GM12878 (cell line): ENCODE results near the gene VAC14. TPM values are rescaled to one million over a fixed set of nuclear protein-coding genes. Genes with fewer than 3 reads are reported as not detected.

ENCODE experiments used
- ATAC-seq: fragments of 200-7000 bp; cut with Tn5 transposase; 3 replicates; pipeline ENCODE4 v1.9.1; 2020; ENCODE audit warnings: mild to moderate bottlenecking, moderate library complexity
- BruUV-seq: library from RNA; stranded (reverse); fragments of 400-500 nt; replicated peaks from 2 replicates; lab custom pipeline; 2021; lab: Mats Ljungman, UMichigan
- CTCF ChIA-PET: fragments of 300-600 bp; sonication (Branson Sonifier 250); formaldehyde crosslinking; extraction: SDS; loops from one replicate; lab custom pipeline; 2021; ENCODE audit warnings: inconsistent platforms; lab: Yijun Ruan, JAX
- POLR2A ChIA-PET: fragments of 350-600 bp; formaldehyde crosslinking; extraction: SDS; loops from one replicate; lab custom pipeline; 2021; ENCODE audit warnings: inconsistent platforms; lab: Charles Lee
- RAD21 ChIA-PET: fragments of 300-600 bp; sonication (Branson Sonifier 250); formaldehyde crosslinking; loops from one replicate; lab custom pipeline; 2023; ENCODE audit warnings: antibody characterized with exemption; ENCODE audit not compliant: unreplicated experiment; lab: Charles Lee
- SMC1A ChIA-PET: fragments of 300-600 bp; sonication (Branson Sonifier 250); formaldehyde crosslinking; loops from one replicate; lab custom pipeline; 2023; ENCODE audit not compliant: unreplicated experiment, uncharacterized antibody; lab: Charles Lee
- DNase-seq: peaks from one replicate; pipeline ENCODE4 v3.0.0-alpha.2; 2011; ENCODE audit warnings: low read depth, low spot score
- FAIRE-seq: peaks from 3 replicates; lab custom pipeline; 2011; peaks lifted over from hg19 to GRCh38; lab: Jason Lieb, UNC
- H2AFZ ChIP-seq: 2 replicates; pipeline ENCODE4 v1.6.0; 2011; ENCODE audit warnings: low read depth, low read length, control low read depth; ENCODE audit not compliant: control insufficient read depth
- H3K27ac ChIP-seq: 2 replicates; pipeline ENCODE4 v1.5.1; 2011; ENCODE audit warnings: control low read depth; ENCODE audit not compliant: control insufficient read depth, insufficient read depth
- H3K27me3 ChIP-seq, 2 experiments: replicated peaks in 1 of 2; 2 replicates each; pipeline versions ENCODE4 v1.6.0 to v1.6.1; 2011; ENCODE audit warnings: low read length in 1 of 2; ENCODE audit not compliant: control insufficient read depth in 2 of 2, insufficient read depth in 2 of 2
- H3K36me3 ChIP-seq, 2 experiments: 2 replicates each; pipeline ENCODE4 v1.5.1; 2011; ENCODE audit warnings: low read length in 1 of 2; ENCODE audit not compliant: control insufficient read depth in 2 of 2, insufficient read depth in 2 of 2
- H3K4me1 ChIP-seq: 2 replicates; pipeline ENCODE4 v1.6.1; 2011; ENCODE audit warnings: mild to moderate bottlenecking, low read length, moderate library complexity, mixed read lengths; ENCODE audit not compliant: control insufficient read depth, insufficient read depth
- H3K4me2 ChIP-seq: 2 replicates; pipeline ENCODE4 v1.6.0; 2011; ENCODE audit warnings: control low read depth; ENCODE audit not compliant: control insufficient read depth, insufficient read depth
- H3K4me3 ChIP-seq: fragments of 200-600 bp; sonication (generic); 2 replicates; pipeline ENCODE4 v1.5.1; 2016
- H3K79me2 ChIP-seq: 2 replicates; pipeline ENCODE4 v1.6.0; 2011; ENCODE audit warnings: low read length; ENCODE audit not compliant: control insufficient read depth, insufficient read depth
- H3K9ac ChIP-seq: 2 replicates; pipeline ENCODE4 v1.8.0; 2011; ENCODE audit warnings: low read length, control low read depth, mixed read lengths; ENCODE audit not compliant: control insufficient read depth, insufficient read depth
- H3K9me3 ChIP-seq: replicated peaks from 3 replicates; pipeline ENCODE4 v1.5.1; 2011; ENCODE audit warnings: mild to moderate bottlenecking, low read length; ENCODE audit not compliant: control insufficient read depth, insufficient read depth
- H4K20me1 ChIP-seq: 2 replicates; pipeline ENCODE4 v1.6.0; 2011; ENCODE audit not compliant: control insufficient read depth, insufficient read depth
- FOXM1 ChIP-seq: IDR thresholded peaks from 2 replicates; pipeline ENCODE4 v1.6.1; 2012; ENCODE audit warnings: low read depth, mild to moderate bottlenecking, inconsistent platforms, low read length, moderate library complexity
- SIX5 ChIP-seq: IDR thresholded peaks from 2 replicates; pipeline ENCODE4 v1.6.1; 2011; ENCODE audit warnings: mild to moderate bottlenecking, low read depth, low read length, moderate library complexity; ENCODE audit not compliant: severe bottlenecking
- SP1 ChIP-seq: IDR thresholded peaks from one replicate; pipeline ENCODE4 v1.6.1; 2011; ENCODE audit warnings: low read depth, low read length
- SREBF1 ChIP-seq: IDR thresholded peaks from 2 replicates; pipeline ENCODE4 v1.6.1; 2012; ENCODE audit warnings: mild to moderate bottlenecking, low read length
- SREBF2 ChIP-seq: IDR thresholded peaks from 2 replicates; pipeline ENCODE4 v1.6.1; 2012; ENCODE audit warnings: mild to moderate bottlenecking, low read length
- ZBED1 ChIP-seq: IDR thresholded peaks from 2 replicates; pipeline ENCODE4 v1.6.1; 2016; ENCODE audit warnings: borderline replicate concordance
- WGBS: methylation state at CpG from one replicate; pipeline ENCODE4 v1.1.6; 2016; ENCODE audit warnings: low lambda C conversion rate; ENCODE audit not compliant: insufficient replicate concordance, insufficient coverage; ENCODE audit errors: missing lambda C conversion rate; 5-methylcytosine and 5-hydroxymethylcytosine counted together
- in situ Hi-C: fragments of 300-500 bp; cut with MboI; formaldehyde crosslinking; loops from 9 replicates; pipeline ENCODE4 v1.14.3; 2018; ENCODE audit warnings: mixed read lengths
- intact Hi-C: fragments of 100-400 bp; cut with micrococcal nuclease; formaldehyde crosslinking; loops from one replicate; pipeline ENCODE4 v1.14.2; 2022; ENCODE audit not compliant: unreplicated experiment
- polyA plus RNA-seq, 11 experiments: library from polyadenylated mRNA; depleted of rRNA in 4 of 11; unstranded in 6 of 11; stranded (reverse) in 5 of 11; fragments of >200 nt; fragmentation: Nextera tagmentation in 4 of 11; fragmentation: Illumina TruSeq in 1 of 11; extraction: Ambion mirVana in 4 of 11; extraction: Trizol in 1 of 11; gene quantifications; 1 replicate in 1 of 11; 2 replicates in 10 of 11; pipeline versions ENCODE4 v1.2.1 to v1.2.3, GENCODE V29; 2011 to 2016; ENCODE audit warnings: inconsistent platforms in 2 of 11, missing spikeins in 2 of 11, low read depth in 1 of 11
- total RNA-seq, 4 experiments: library from RNA; depleted of rRNA in 3 of 4; stranded (reverse); fragments of >200 nt in 3 of 4; fragmentation: Illumina TruSeq in 1 of 4; extraction: Trizol in 1 of 4; gene quantifications; 2 replicates each; pipeline versions ENCODE4 v1.2.1 to v1.2.3, GENCODE V29; 2013 to 2021
- TF ChIP-seq, protein P1 (sequence below): IDR thresholded peaks from 2 replicates; pipeline ENCODE4 v1.6.1; 2011; ENCODE audit warnings: borderline replicate concordance, low read depth, mild to moderate bottlenecking, moderate library complexity, mixed read lengths, low read length; ENCODE audit not compliant: insufficient read depth; ENCODE audit errors: extremely low read length
- TF ChIP-seq, protein P2 (sequence below): fragments of 450-650 bp; formaldehyde crosslinking; IDR thresholded peaks from 2 replicates; pipeline ENCODE4 v1.4.0; 2022; ENCODE audit warnings: mild to moderate bottlenecking, moderate library complexity
- TF ChIP-seq, protein P3 (sequence below): IDR thresholded peaks from 2 replicates; pipeline ENCODE4 v1.6.1; 2012; ENCODE audit warnings: mild to moderate bottlenecking, low read depth, low read length
- TF ChIP-seq, protein P4 (sequence below): fragments of 450-650 bp; IDR thresholded peaks from 2 replicates; pipeline ENCODE4 v1.6.1; 2016; ENCODE audit warnings: mild to moderate bottlenecking

The VAC14 gene
- total and polyA plus RNA-seq, 10 of the 15 experiments (the other 5 are each of a cell fraction or from before 2014, with no cell fraction given) = 1.3 to 45.5 (median 25.5) TPM

DNA sequence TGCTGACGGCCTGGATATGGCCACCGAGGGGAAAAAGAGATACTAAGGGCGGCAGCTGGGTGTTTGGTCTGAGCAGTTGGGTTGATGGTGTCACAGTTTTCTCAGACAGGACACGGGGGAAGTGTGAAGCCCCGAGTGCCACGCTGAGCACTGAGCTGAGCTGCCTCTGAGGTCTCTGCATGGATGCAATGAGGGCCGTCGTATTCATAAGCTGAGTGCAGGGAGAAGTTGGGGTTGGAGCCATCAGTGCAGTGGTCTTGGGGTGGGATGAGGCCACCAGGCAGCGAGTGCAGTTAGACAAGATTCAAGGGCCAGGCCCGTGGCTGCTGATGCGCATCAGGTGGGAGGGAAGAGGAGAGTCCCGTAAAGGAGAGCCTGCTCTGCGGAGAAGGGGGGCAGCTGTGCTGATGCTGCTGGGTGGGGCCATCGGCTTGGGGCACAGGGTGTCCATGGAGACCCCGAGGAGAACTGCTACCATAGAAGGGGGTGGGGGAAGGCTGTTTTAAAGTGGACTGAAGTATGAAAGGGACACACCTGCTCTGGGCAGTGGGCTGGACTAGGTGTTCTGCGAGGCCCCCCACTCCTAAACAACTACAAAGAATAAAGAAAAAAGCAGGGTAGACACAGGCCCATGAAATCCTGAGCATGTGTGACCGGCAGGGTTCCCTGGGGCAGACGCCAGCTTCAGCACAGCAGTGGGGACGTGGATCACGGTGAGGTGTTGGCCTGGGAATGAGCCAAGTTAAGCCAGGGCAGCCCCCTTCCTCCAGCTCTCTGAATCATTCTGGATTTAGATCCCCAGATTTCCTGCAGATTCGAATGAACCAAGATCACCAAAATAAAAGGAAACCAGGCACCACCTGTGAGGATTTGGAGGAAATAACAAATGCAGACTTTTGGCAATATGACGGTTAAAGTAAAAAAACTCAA is 134.9 kb downstream of the VAC14 start:
- intact Hi-C loops (no loop called here), in situ Hi-C loops (no loop called here)
- RAD21 ChIA-PET = no interaction called here
- Histone ChIP-seq H3K4me1 (no peaks in the 10 kb centered on the region), H3K27me3 (no peaks in the 10 kb centered on the region; a peak in 1 of 4 replicates), H3K4me2 (no peak overlapping the region), H4K20me1 (no peaks in the 10 kb centered on the region), H2AFZ (no peak overlapping the region), H3K27ac (no peak overlapping the region), H3K4me3 (no peak overlapping the region), H3K9me3 (no peaks in the 10 kb centered on the region), H3K36me3 (no peaks in the 10 kb centered on the region), H3K9ac (no peak overlapping the region), H3K79me2 (no peaks in the 10 kb centered on the region)
- SMC1A ChIA-PET = interaction anchor here (0.5 kb wide), 1 partner anchor 57 kb away, joined by 3 read pairs; no protein-coding TSS in a partner anchor
- CTCF ChIA-PET = no interaction called here
- DNase-seq (no peak), ATAC-seq (no peak), FAIRE-seq (no peak)
- POLR2A ChIA-PET = no interaction called here
- WGBS = 49% methylated on average over 21 of the region's 22 CpGs
- no TSS peak for BruUV-seq
- TF ChIP-seq FOXM1 = no peak
- TF ChIP-seq SREBF1 = no peak
- TF ChIP-seq SIX5 = no peak
- TF ChIP-seq, protein P1, sequence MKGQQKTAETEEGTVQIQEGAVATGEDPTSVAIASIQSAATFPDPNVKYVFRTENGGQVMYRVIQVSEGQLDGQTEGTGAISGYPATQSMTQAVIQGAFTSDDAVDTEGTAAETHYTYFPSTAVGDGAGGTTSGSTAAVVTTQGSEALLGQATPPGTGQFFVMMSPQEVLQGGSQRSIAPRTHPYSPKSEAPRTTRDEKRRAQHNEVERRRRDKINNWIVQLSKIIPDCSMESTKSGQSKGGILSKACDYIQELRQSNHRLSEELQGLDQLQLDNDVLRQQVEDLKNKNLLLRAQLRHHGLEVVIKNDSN = no peak
- no peak for TF ChIP-seq SP1
- TF ChIP-seq SREBF2 = no peak
- TF ChIP-seq, protein P2, sequence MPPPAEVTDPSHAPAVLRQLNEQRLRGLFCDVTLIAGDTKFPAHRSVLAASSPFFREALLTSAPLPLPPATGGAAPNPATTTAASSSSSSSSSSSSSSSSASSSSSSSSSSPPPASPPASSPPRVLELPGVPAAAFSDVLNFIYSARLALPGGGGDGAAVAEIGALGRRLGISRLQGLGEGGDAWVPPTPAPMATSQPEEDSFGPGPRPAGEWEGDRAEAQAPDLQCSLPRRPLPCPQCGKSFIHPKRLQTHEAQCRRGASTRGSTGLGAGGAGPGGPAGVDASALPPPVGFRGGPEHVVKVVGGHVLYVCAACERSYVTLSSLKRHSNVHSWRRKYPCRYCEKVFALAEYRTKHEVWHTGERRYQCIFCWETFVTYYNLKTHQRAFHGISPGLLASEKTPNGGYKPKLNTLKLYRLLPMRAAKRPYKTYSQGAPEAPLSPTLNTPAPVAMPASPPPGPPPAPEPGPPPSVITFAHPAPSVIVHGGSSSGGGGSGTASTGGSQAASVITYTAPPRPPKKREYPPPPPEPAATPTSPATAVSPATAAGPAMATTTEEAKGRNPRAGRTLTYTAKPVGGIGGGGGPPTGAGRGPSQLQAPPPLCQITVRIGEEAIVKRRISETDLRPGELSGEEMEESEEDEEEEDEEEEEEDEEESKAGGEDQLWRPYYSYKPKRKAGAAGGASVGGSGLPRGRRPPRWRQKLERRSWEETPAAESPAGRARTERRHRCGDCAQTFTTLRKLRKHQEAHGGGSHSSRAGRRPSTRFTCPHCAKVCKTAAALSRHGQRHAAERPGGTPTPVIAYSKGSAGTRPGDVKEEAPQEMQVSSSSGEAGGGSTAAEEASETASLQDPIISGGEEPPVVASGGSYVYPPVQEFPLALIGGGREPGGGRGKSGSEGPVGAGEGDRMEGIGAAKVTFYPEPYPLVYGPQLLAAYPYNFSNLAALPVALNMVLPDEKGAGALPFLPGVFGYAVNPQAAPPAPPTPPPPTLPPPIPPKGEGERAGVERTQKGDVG = no peak
- TF ChIP-seq, protein P3, sequence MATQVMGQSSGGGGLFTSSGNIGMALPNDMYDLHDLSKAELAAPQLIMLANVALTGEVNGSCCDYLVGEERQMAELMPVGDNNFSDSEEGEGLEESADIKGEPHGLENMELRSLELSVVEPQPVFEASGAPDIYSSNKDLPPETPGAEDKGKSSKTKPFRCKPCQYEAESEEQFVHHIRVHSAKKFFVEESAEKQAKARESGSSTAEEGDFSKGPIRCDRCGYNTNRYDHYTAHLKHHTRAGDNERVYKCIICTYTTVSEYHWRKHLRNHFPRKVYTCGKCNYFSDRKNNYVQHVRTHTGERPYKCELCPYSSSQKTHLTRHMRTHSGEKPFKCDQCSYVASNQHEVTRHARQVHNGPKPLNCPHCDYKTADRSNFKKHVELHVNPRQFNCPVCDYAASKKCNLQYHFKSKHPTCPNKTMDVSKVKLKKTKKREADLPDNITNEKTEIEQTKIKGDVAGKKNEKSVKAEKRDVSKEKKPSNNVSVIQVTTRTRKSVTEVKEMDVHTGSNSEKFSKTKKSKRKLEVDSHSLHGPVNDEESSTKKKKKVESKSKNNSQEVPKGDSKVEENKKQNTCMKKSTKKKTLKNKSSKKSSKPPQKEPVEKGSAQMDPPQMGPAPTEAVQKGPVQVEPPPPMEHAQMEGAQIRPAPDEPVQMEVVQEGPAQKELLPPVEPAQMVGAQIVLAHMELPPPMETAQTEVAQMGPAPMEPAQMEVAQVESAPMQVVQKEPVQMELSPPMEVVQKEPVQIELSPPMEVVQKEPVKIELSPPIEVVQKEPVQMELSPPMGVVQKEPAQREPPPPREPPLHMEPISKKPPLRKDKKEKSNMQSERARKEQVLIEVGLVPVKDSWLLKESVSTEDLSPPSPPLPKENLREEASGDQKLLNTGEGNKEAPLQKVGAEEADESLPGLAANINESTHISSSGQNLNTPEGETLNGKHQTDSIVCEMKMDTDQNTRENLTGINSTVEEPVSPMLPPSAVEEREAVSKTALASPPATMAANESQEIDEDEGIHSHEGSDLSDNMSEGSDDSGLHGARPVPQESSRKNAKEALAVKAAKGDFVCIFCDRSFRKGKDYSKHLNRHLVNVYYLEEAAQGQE = no peak
- no peak for TF ChIP-seq ZBED1
- TF ChIP-seq, protein P4, sequence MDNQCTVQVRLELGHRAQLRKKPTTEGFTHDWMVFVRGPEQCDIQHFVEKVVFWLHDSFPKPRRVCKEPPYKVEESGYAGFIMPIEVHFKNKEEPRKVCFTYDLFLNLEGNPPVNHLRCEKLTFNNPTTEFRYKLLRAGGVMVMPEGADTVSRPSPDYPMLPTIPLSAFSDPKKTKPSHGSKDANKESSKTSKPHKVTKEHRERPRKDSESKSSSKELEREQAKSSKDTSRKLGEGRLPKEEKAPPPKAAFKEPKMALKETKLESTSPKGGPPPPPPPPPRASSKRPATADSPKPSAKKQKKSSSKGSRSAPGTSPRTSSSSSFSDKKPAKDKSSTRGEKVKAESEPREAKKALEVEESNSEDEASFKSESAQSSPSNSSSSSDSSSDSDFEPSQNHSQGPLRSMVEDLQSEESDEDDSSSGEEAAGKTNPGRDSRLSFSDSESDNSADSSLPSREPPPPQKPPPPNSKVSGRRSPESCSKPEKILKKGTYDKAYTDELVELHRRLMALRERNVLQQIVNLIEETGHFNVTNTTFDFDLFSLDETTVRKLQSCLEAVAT = no peak
